GM21619 (cell line): ENCODE measurements around the gene HAGHL.

ENCODE experiments used
- ATAC-seq: cut with Tn5 transposase; IDR thresholded peaks from one replicate; pipeline ENCODE4 v1.9.1; 2021; ENCODE audit not compliant: unreplicated experiment

The HAGHL gene

GRCh38 chr16:726438-727290, at the start of gene HAGHL, which contains the start of gene CCDC78:
Gene HAGHL (plus strand): TSS chr16:727106. CDS start chr16:727510, 404 bp downstream.
Gene CCDC78 (minus strand): TSS chr16:726443. CDS start chr16:726367, 76 bp downstream.
- peak; percentile 14 for ATAC-seq

- ATAC-seq, result no peak
Observed at GRCh38 chr16:677316-678190, 49.4 kb upstream of the HAGHL start.

- ATAC-seq, result no peak
Observed at GRCh38 chr16:678209-678857, 48.6 kb upstream of the HAGHL start.

GRCh38 chr16:678858-679813, 47.8 kb upstream of the HAGHL start:
- no peak for ATAC-seq

- no peak for ATAC-seq
Observed at GRCh38 chr16:679814-680624, 46.9 kb upstream of the HAGHL start, which contains the start of gene STUB1. Gene STUB1 (plus strand): TSS chr16:680410. CDS start chr16:680526, 116 bp downstream.

- ATAC-seq, result no peak
Observed at GRCh38 chr16:680625-680945, 46.3 kb upstream of the HAGHL start.

- ATAC-seq, result no peak
Observed at GRCh38 chr16:680967-681745, 45.8 kb upstream of the HAGHL start.

- no peak for ATAC-seq
Observed at GRCh38 chr16:681746-682427, 45.0 kb upstream of the HAGHL start.

- no peak for ATAC-seq
Observed at GRCh38 chr16:682493-683395, 44.2 kb upstream of the HAGHL start.

- ATAC-seq, result no peak
Observed at GRCh38 chr16:683396-684070, 43.4 kb upstream of the HAGHL start.

- peak; percentile 55 for ATAC-seq
Observed at GRCh38 chr16:684071-684794, 42.7 kb upstream of the HAGHL start, which contains the start of gene JMJD8. Gene JMJD8 (minus strand): TSS chr16:684334. CDS start chr16:684319, 15 bp downstream.

GRCh38 chr16:684961-685696, 41.8 kb upstream of the HAGHL start:
- ATAC-seq, result no peak

- ATAC-seq, result no peak
Observed at GRCh38 chr16:685967-686366, 40.9 kb upstream of the HAGHL start.

GRCh38 chr16:686459-687260, 40.2 kb upstream of the HAGHL start:
- ATAC-seq, result no peak
